Measurements from ENCODE around the gene ASCC3.

Gene ASCC3

DNA sequence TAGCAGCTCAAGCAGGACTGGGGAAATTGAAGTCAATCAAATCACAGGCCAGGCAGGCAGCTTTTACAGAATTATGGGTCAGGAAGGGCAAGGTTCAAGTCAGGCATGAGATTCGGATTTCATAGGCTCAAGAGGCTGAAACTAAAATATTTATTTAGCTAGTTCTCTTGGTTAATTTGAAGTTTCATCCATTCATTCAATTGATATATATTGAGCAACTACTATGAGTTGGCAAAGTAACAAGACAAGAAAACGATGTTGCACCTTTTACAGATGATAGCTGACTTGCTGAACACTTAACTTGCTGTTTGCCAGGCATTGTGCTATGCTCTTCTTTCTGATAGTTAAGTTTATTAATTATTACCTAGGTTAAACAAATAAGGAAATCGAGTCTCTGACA, 20.5 kb upstream of the ASCC3 start:
- TF ChIP-seq GATA3 (IDR thresholded peaks at IDR 0.05; ENCODE audit: low read depth, low read length) (no peak), GATA2 (IDR thresholded peaks at IDR 0.05; ENCODE audit: low read depth, low read length) (no peak)

DNA sequence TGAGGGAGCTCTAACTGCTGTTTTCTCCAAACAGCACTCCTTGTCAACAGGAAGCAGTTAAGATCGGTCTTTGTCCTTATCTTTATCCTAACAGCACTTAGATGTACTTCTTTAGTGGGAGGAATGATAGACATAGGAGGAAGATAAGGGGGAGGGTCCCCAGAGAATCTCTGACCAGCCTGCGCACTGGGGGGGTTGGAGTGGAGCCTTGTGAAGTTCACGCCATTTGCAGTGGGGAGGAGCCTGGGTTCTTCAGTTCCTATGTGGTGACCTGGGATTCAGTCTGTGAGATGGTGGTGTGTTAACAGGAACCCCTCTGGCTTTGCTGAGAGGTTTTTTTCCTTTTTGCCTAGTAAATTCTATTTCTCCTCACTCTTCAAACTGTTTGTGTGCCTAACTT, 18.1 kb upstream of the ASCC3 start:
- TF ChIP-seq GATA2 (IDR thresholded peaks at IDR 0.05; ENCODE audit: low read depth, low read length): no peak
- TF ChIP-seq GATA3 (IDR thresholded peaks at IDR 0.05; ENCODE audit: low read depth, low read length): no peak

DNA sequence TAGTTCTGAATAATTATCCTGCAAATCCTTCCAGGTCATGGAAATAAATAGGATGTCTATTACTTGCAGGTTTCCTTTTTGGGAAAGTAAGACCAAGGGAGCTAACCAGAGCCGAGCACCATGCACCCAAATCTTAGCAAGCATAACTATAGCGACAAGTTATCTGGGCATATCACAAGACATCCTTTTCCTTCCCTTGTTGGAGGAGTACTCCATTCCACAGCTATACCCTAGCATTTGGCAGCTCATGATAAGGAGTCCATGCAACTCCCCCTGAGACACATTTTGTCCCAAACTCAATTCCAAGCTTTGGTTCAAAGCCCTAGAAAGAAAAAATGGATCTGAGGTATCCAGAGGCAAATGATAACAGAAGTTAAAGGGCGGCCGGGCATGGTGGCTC, 16.5 kb upstream of the ASCC3 start:
- TF ChIP-seq GATA3 (IDR thresholded peaks at IDR 0.05; ENCODE audit: low read depth, low read length): no peak
- TF ChIP-seq GATA2 (IDR thresholded peaks at IDR 0.05; ENCODE audit: low read depth, low read length): no peak

- TF ChIP-seq GATA3 (IDR thresholded peaks at IDR 0.05; ENCODE audit: low read depth, low read length): no peak
- TF ChIP-seq GATA2 (IDR thresholded peaks at IDR 0.05; ENCODE audit: low read depth, low read length): no peak
Measured at GRCh38 chr6:100893743-100894142, 12.6 kb upstream of the ASCC3 start.

DNA sequence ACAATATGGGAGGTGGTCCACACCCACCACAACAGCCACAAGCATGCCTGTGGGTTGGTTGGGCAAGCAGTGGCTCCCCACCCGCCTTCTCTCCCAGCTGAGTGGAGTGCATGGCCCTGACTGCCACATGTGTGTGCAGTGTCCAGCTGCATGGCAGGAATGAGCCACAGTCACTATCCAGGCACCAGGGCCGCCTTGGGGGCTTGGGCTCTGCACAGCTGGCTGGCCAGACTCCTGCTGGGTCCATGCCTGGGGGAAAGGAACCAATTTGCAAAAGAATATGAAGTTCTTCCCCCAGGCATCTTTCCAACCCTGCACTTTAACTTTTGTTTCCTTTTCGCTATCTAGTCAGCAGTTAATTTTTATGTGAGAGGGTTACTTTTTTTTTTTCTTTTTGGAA, 11.6 kb upstream of the ASCC3 start:
- no peak for TF ChIP-seq GATA3 (IDR thresholded peaks at IDR 0.05; ENCODE audit: low read depth, low read length)
- TF ChIP-seq GATA2 (IDR thresholded peaks at IDR 0.05; ENCODE audit: low read depth, low read length): no peak

DNA sequence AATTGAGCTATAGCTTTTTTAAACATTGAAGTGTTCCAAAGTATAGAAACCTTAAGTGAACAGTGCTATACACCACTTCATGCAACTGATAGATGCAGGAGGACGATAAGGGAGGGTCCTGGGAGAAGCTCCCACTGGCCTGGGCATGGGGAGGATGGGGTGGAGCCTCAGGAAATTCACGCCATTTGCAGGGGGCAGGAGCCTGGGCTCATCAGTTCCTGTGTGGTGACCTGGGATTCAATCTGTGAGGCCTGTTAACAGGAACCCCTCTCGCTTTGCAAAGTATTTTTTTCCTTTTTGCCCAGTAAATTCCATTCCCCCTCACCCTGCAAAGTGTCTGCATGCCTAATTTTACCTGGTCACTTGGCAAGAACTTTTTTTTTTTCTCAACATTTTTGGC, 11.0 kb upstream of the ASCC3 start:
- TF ChIP-seq GATA2 (IDR thresholded peaks at IDR 0.05; ENCODE audit: low read depth, low read length) (no peak), GATA3 (IDR thresholded peaks at IDR 0.05; ENCODE audit: low read depth, low read length) (no peak)

- TF ChIP-seq GATA2 (IDR thresholded peaks at IDR 0.05; ENCODE audit: low read depth, low read length) (no peak), GATA3 (IDR thresholded peaks at IDR 0.05; ENCODE audit: low read depth, low read length) (no peak)
Measured at GRCh38 chr6:100891079-100891478, 9.9 kb upstream of the ASCC3 start.

GRCh38 chr6:100889351-100889750, 8.2 kb upstream of the ASCC3 start:
- TF ChIP-seq GATA3 (IDR thresholded peaks at IDR 0.05; ENCODE audit: low read depth, low read length) (no peak), GATA2 (IDR thresholded peaks at IDR 0.05; ENCODE audit: low read depth, low read length) (no peak)

- TF ChIP-seq GATA3 (IDR thresholded peaks at IDR 0.05; ENCODE audit: low read depth, low read length): no peak
- TF ChIP-seq GATA2 (IDR thresholded peaks at IDR 0.05; ENCODE audit: low read depth, low read length): no peak
Measured at GRCh38 chr6:100886076-100886475, 4.9 kb upstream of the ASCC3 start.

DNA sequence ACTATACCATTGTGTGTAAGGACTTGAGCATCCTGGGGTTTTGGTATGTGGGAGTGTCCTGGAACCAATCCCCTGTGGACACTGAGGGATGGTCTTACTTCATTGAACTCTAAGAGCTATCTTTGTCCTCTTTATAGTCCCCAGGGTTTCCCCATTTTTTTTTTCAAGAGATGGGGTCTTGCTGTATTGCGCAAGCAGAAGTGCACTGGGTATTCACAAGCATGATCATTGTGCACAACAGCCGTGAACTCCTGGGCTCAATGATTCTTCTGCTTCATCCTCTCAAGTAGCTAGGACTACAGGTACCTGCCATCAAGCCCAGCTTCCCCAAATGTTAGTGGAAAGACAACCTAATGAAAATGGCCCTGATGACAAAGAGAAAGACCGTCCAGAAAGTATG, 2.2 kb upstream of the ASCC3 start:
- TF ChIP-seq GATA2 (IDR thresholded peaks at IDR 0.05; ENCODE audit: low read depth, low read length): no peak
- TF ChIP-seq GATA3 (IDR thresholded peaks at IDR 0.05; ENCODE audit: low read depth, low read length): no peak

DNA sequence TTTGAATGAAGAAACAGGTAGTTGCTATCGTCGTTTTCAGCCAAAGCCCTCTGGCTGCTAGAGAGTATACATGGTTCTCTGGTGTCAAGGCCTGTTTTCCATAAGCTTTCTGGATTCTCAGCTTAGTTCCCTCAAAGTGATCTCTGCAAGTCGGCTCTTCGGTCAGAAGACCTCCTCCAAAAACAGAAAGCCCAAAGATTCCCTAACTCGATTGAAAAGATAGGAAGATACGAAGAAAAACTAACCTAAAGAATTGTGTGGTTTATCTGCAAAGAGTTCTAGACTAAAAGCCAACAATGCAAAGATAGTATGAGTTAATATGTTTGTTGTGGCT, 545 bp upstream of the ASCC3 start:
- TF ChIP-seq GATA3 (IDR thresholded peaks at IDR 0.05; ENCODE audit: low read depth, low read length) (no peak), GATA2 (IDR thresholded peaks at IDR 0.05; ENCODE audit: low read depth, low read length) (no peak)

GRCh38 chr6:100880149-100880852, 828 bp downstream of the ASCC3 start:
- no peak for TF ChIP-seq GATA2 (IDR thresholded peaks at IDR 0.05; ENCODE audit: low read depth, low read length)
- TF ChIP-seq GATA3 (IDR thresholded peaks at IDR 0.05; ENCODE audit: low read depth, low read length): no peak

GRCh38 chr6:100879317-100879716, 1.8 kb downstream of the ASCC3 start:
- no peak for TF ChIP-seq GATA3 (IDR thresholded peaks at IDR 0.05; ENCODE audit: low read depth, low read length)
- TF ChIP-seq GATA2 (IDR thresholded peaks at IDR 0.05; ENCODE audit: low read depth, low read length): no peak

DNA sequence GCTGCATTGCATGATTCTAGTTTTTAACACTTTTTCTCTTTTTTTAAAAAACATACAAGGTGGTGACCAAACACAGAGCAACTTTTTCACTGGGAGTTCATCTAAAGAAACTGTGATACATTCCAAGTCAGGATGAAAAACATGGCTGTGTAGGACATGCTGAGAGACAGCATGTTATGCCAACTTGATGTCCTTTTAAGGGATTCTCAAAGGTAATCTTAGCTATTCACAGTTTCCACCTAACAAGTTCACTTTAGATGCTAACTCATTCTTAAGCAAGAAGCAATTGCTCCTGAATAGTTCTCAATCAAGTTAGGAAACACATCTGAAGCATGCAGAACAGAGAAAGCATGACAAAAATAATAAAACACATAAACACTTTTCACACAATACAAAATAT, 3.3 kb downstream of the ASCC3 start:
- TF ChIP-seq GATA2 (IDR thresholded peaks at IDR 0.05; ENCODE audit: low read depth, low read length) (no peak), GATA3 (IDR thresholded peaks at IDR 0.05; ENCODE audit: low read depth, low read length) (no peak)

GRCh38 chr6:100876251-100876650, 4.9 kb downstream of the ASCC3 start:
- TF ChIP-seq GATA3 (IDR thresholded peaks at IDR 0.05; ENCODE audit: low read depth, low read length): no peak

DNA sequence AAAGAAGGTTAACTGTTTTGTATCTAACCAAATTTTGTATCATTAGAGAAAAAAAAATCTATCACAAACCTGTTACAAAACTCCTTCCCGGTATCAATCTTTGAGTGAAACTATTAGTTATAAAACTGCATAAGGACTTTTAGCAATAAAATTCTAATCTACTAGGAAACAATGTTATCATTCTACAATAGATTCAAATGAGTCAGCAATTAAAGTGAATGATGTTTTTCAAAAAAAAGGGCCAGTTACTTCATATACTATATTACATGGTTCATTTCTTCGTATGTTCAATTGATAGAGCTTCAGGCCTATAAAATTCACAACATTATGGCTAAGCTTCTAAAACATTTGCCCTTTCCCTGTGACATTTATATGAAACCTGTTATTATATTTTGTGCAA, 15.6 kb downstream of the ASCC3 start:
- TF ChIP-seq GATA3 (IDR thresholded peaks at IDR 0.05; ENCODE audit: low read depth, low read length) (no peak), GATA2 (IDR thresholded peaks at IDR 0.05; ENCODE audit: low read depth, low read length) (no peak)

All from SH-SY5Y (cell line).